ENCODE data around the gene NCOA1.
A peak's percentile ranks its signal among the peaks of the same experiment; 100 is the strongest.

The NCOA1 gene

GRCh38 chr2:24710806-24711205 is 219.8 kb downstream of the NCOA1 start:
- FAIRE-seq: no peak
- no peak for DNase-seq (ENCODE audit: insufficient read length, low spot score)
- TF ChIP-seq TAF1 (IDR thresholded peaks at IDR 0.05; ENCODE audit: low read depth, low read length) (no peak), POLR2A (IDR thresholded peaks at IDR 0.05; ENCODE audit: low read depth, low read length) (no peak), PAX5 (IDR thresholded peaks at IDR 0.05; ENCODE audit: insufficient read depth, low read length, severe bottlenecking) (no peak), SPI1 (IDR thresholded peaks at IDR 0.05; ENCODE audit: low read depth, low read length) (no peak), POLR2AphosphoS5 (IDR thresholded peaks at IDR 0.05; ENCODE audit: low read depth, low read length) (no peak), POU2F2 (IDR thresholded peaks at IDR 0.05; ENCODE audit: low read depth, low read length) (no peak)

GRCh38 chr2:24711865-24712264 is 220.8 kb downstream of the NCOA1 start:
- TF ChIP-seq POLR2A (IDR thresholded peaks at IDR 0.05; ENCODE audit: low read depth, low read length) (no peak), TAF1 (IDR thresholded peaks at IDR 0.05; ENCODE audit: low read depth, low read length) (no peak), POLR2AphosphoS5 (IDR thresholded peaks at IDR 0.05; ENCODE audit: low read depth, low read length) (no peak), PAX5 (IDR thresholded peaks at IDR 0.05; ENCODE audit: insufficient read depth, low read length, severe bottlenecking) (no peak), POU2F2 (IDR thresholded peaks at IDR 0.05; ENCODE audit: low read depth, low read length) (no peak), SPI1 (IDR thresholded peaks at IDR 0.05; ENCODE audit: low read depth, low read length) (no peak)
- FAIRE-seq: no peak
- DNase-seq (ENCODE audit: insufficient read length, low spot score): no peak

- FAIRE-seq (no peak), DNase-seq (ENCODE audit: insufficient read length, low spot score) (no peak)
- TF ChIP-seq TAF1 (IDR thresholded peaks at IDR 0.05; ENCODE audit: low read depth, low read length) (no peak), POLR2AphosphoS5 (IDR thresholded peaks at IDR 0.05; ENCODE audit: low read depth, low read length) (no peak), SPI1 (IDR thresholded peaks at IDR 0.05; ENCODE audit: low read depth, low read length) (no peak), POLR2A (IDR thresholded peaks at IDR 0.05; ENCODE audit: low read depth, low read length) (no peak), POU2F2 (IDR thresholded peaks at IDR 0.05; ENCODE audit: low read depth, low read length) (no peak), PAX5 (IDR thresholded peaks at IDR 0.05; ENCODE audit: insufficient read depth, low read length, severe bottlenecking) (no peak)
Measured at GRCh38 chr2:24712296-24712695, 221.2 kb downstream of the NCOA1 start.

- no peak for FAIRE-seq
Measured at GRCh38 chr2:24717263-24717951, 226.4 kb downstream of the NCOA1 start.

GRCh38 chr2:24720310-24720709 is 229.3 kb downstream of the NCOA1 start:
- DNase-seq (ENCODE audit: insufficient read length, low spot score) (no peak), FAIRE-seq (peak; percentile 41)
- no peak for TF ChIP-seq POLR2AphosphoS5 (IDR thresholded peaks at IDR 0.05; ENCODE audit: low read depth, low read length)
- no peak for TF ChIP-seq PAX5 (IDR thresholded peaks at IDR 0.05; ENCODE audit: insufficient read depth, low read length, severe bottlenecking)
- TF ChIP-seq POU2F2 (IDR thresholded peaks at IDR 0.05; ENCODE audit: low read depth, low read length): 0 out of 2 replicates have a peak, but pooled peaks have one; percentile 40
- TF ChIP-seq POLR2A (IDR thresholded peaks at IDR 0.05; ENCODE audit: low read depth, low read length): no peak
- TF ChIP-seq SPI1 (IDR thresholded peaks at IDR 0.05; ENCODE audit: low read depth, low read length): no peak

More at GRCh38 chr2:24717263-24717951, 226.4 kb downstream of the NCOA1 start:
- no peak for TF ChIP-seq PAX5 (IDR thresholded peaks at IDR 0.05; ENCODE audit: insufficient read depth, low read length, severe bottlenecking)
- TF ChIP-seq SPI1 (IDR thresholded peaks at IDR 0.05; ENCODE audit: low read depth, low read length): no peak
- TF ChIP-seq POLR2A (IDR thresholded peaks at IDR 0.05; ENCODE audit: low read depth, low read length): no peak
- no peak for TF ChIP-seq POLR2AphosphoS5 (IDR thresholded peaks at IDR 0.05; ENCODE audit: low read depth, low read length)
- no peak for TF ChIP-seq POU2F2 (IDR thresholded peaks at IDR 0.05; ENCODE audit: low read depth, low read length)
- no peak for TF ChIP-seq TAF1 (IDR thresholded peaks at IDR 0.05; ENCODE audit: low read depth, low read length)
- DNase-seq (ENCODE audit: insufficient read length, low spot score): no peak

GRCh38 chr2:24721470-24721869 is 230.4 kb downstream of the NCOA1 start:
- FAIRE-seq: no peak
- no peak for DNase-seq (ENCODE audit: insufficient read length, low spot score)
- no peak for TF ChIP-seq POLR2A (IDR thresholded peaks at IDR 0.05; ENCODE audit: low read depth, low read length)
- no peak for TF ChIP-seq TAF1 (IDR thresholded peaks at IDR 0.05; ENCODE audit: low read depth, low read length)
- TF ChIP-seq SPI1 (IDR thresholded peaks at IDR 0.05; ENCODE audit: low read depth, low read length): no peak
- no peak for TF ChIP-seq POLR2AphosphoS5 (IDR thresholded peaks at IDR 0.05; ENCODE audit: low read depth, low read length)
- no peak for TF ChIP-seq PAX5 (IDR thresholded peaks at IDR 0.05; ENCODE audit: insufficient read depth, low read length, severe bottlenecking)
- TF ChIP-seq POU2F2 (IDR thresholded peaks at IDR 0.05; ENCODE audit: low read depth, low read length): no peak

GRCh38 chr2:24722141-24722790 is 231.2 kb downstream of the NCOA1 start:
- DNase-seq (ENCODE audit: insufficient read length, low spot score) (no peak), FAIRE-seq (peak; percentile 33)
- TF ChIP-seq TAF1 (IDR thresholded peaks at IDR 0.05; ENCODE audit: low read depth, low read length): no peak
- TF ChIP-seq POLR2A (IDR thresholded peaks at IDR 0.05; ENCODE audit: low read depth, low read length): no peak
- no peak for TF ChIP-seq POU2F2 (IDR thresholded peaks at IDR 0.05; ENCODE audit: low read depth, low read length)
- TF ChIP-seq POLR2AphosphoS5 (IDR thresholded peaks at IDR 0.05; ENCODE audit: low read depth, low read length): no peak
- TF ChIP-seq PAX5 (IDR thresholded peaks at IDR 0.05; ENCODE audit: insufficient read depth, low read length, severe bottlenecking): no peak
- no peak for TF ChIP-seq SPI1 (IDR thresholded peaks at IDR 0.05; ENCODE audit: low read depth, low read length)

GRCh38 chr2:24723191-24723590 is 232.1 kb downstream of the NCOA1 start:
- FAIRE-seq: peak; percentile 35
- DNase-seq (ENCODE audit: insufficient read length, low spot score): no peak
- no peak for TF ChIP-seq POLR2A (IDR thresholded peaks at IDR 0.05; ENCODE audit: low read depth, low read length)
- no peak for TF ChIP-seq POLR2AphosphoS5 (IDR thresholded peaks at IDR 0.05; ENCODE audit: low read depth, low read length)
- TF ChIP-seq SPI1 (IDR thresholded peaks at IDR 0.05; ENCODE audit: low read depth, low read length): no peak
- TF ChIP-seq POU2F2 (IDR thresholded peaks at IDR 0.05; ENCODE audit: low read depth, low read length): no peak
- TF ChIP-seq PAX5 (IDR thresholded peaks at IDR 0.05; ENCODE audit: insufficient read depth, low read length, severe bottlenecking): no peak
- TF ChIP-seq TAF1 (IDR thresholded peaks at IDR 0.05; ENCODE audit: low read depth, low read length): no peak

GRCh38 chr2:24723665-24724064 is 232.6 kb downstream of the NCOA1 start:
- FAIRE-seq (no peak), DNase-seq (ENCODE audit: insufficient read length, low spot score) (no peak)
- TF ChIP-seq POLR2A (IDR thresholded peaks at IDR 0.05; ENCODE audit: low read depth, low read length): no peak

Measured in GM12891 (cell line).